GM12891 (cell line): Measurements from ENCODE around the gene SLC39A6.

Experiments
- PAX5 ChIP-seq: IDR thresholded peaks from 2 replicates; pipeline ENCODE4 v1.6.1; 2011; ENCODE audit warnings: low read length, moderate library complexity, mild to moderate bottlenecking; ENCODE audit not compliant: insufficient read depth, severe bottlenecking
- POLR2A ChIP-seq: IDR thresholded peaks from 2 replicates; pipeline ENCODE4 v1.6.1; 2011; ENCODE audit warnings: low read depth, low read length, control low read depth
- POLR2AphosphoS5 ChIP-seq: IDR thresholded peaks from 2 replicates; pipeline ENCODE4 v1.6.1; 2011; ENCODE audit warnings: low read depth, low read length, control low read depth
- POU2F2 ChIP-seq: IDR thresholded peaks from 2 replicates; pipeline ENCODE4 v1.6.1; 2011; ENCODE audit warnings: low read depth, mild to moderate bottlenecking, control low read depth, low read length, moderate library complexity
- SPI1 ChIP-seq: IDR thresholded peaks from 2 replicates; pipeline ENCODE4 v1.6.1; 2011; ENCODE audit warnings: low read depth, low read length, control low read depth
- TAF1 ChIP-seq: IDR thresholded peaks from 2 replicates; pipeline ENCODE4 v1.6.1; 2011; ENCODE audit warnings: low read depth, low read length, control low read depth

DNA sequence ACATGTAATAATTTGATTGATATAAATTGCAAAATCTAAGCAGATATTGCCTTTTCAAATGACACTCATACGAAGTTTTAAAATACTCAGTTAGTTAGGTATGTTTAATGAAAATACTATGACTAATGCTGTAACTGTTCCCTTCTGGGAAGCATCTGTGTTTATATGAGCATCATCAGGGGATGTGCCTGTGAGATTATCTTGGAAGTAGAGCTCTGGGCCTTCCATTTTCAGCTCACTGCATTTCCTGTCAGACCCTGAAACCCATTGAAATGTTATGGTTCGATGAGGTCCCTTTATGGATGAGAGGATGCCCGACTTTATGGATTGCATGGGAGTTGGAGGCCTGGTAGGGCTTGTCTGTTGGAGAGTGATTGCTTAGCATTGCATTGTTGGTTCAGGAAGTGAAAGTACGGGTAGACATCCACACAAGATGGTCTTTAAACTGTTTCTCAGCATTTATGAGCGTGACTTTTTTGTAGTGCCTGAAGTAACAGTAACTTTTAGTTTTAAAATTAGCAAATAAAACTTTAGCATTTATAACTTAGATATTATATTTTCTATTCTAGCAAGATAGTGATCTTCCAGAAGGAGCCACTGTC lies 29.2 kb upstream of the SLC39A6 start:
- TF ChIP-seq POLR2A (no peak), POLR2AphosphoS5 (no peak), POU2F2 (no peak), TAF1 (no peak), SPI1 (peak; percentile 86), PAX5 (no peak)
